Body of pancreas (tissue), 4 donors: ENCODE data around the gene FAM163A.

Experiments used
- CTCF ChIP-seq, 7 experiments: fragments of 450-650 bp in 4 of 7; fragments of 200-600 bp in 3 of 7; sonication (generic) in 3 of 7; IDR thresholded peaks; one replicate each; pipeline ENCODE4 v1.5.1; 2016 to 2019; ENCODE audit warnings: antibody characterized with exemption in 7 of 7
- POLR2A ChIP-seq, 3 donors: fragments of 450-650 bp; IDR thresholded peaks; one replicate each; pipeline ENCODE4 v1.6.1; 2016; ENCODE audit warnings: antibody characterized with exemption in 3 of 3, mild to moderate bottlenecking in 2 of 3

GRCh38 chr1:179761296-179761695 lies 18.2 kb downstream of the FAM163A start:
- TF ChIP-seq CTCF (IDR thresholded peaks at IDR 0.05) (no peak), POLR2A (IDR thresholded peaks at IDR 0.05) (no peak)
